HepG2 (cell line): Measurements from ENCODE around the gene LEPR. TPM values are rescaled to one million over a fixed set of nuclear protein-coding genes. Genes with fewer than 3 reads are reported as not detected.

Source experiments
- ELF4 ChIP-seq: sonication (generic); formaldehyde crosslinking; IDR thresholded peaks from 2 replicates; pipeline ENCODE4 v1.5.0; 2020; ENCODE audit warnings: missing genetic modification reagents, mild to moderate bottlenecking, moderate library complexity, borderline replicate concordance
- IRF1 ChIP-seq: sonication (generic); formaldehyde crosslinking; IDR thresholded peaks from 2 replicates; pipeline ENCODE4 v1.4.0; 2020; ENCODE audit warnings: low read depth, mild to moderate bottlenecking, missing genetic modification reagents
- KDM5A ChIP-seq: fragments of 200-600 bp; sonication (generic); IDR thresholded peaks from 2 replicates; pipeline ENCODE4 v1.7.0; 2018; ENCODE audit warnings: antibody characterized with exemption, mild to moderate bottlenecking, low read length, borderline replicate concordance
- MAFK ChIP-seq, 2 experiments: IDR thresholded peaks in 1 of 2; conservative IDR thresholded peaks in 1 of 2; 2 replicates each; pipeline ENCODE4 v1.6.1; 2011; ENCODE audit warnings: improper control_type of control experiment in 2 of 2, low read length in 2 of 2
- MTERF4 ChIP-seq: sonication (generic); formaldehyde crosslinking; IDR thresholded peaks from 2 replicates; pipeline ENCODE4 v1.8.0; 2023; ENCODE audit warnings: mild to moderate bottlenecking, missing genetic modification reagents
- NR2F6 ChIP-seq, 2 experiments: IDR thresholded peaks; 2 replicates each; pipeline ENCODE4 v1.6.1; 2016; ENCODE audit warnings: antibody characterized with exemption in 1 of 2, mild to moderate bottlenecking in 1 of 2
- PCBP1 ChIP-seq: fragments of 200-400 bp; formaldehyde crosslinking; IDR thresholded peaks from 2 replicates; pipeline ENCODE4 v1.6.1; 2017; ENCODE audit warnings: mild to moderate bottlenecking, low read depth, low read length, borderline replicate concordance
- SMC3 ChIP-seq: IDR thresholded peaks from 2 replicates; pipeline ENCODE4 v1.6.1; 2011; ENCODE audit warnings: low read length, improper control_type of control experiment
- SOX13 ChIP-seq, 3 experiments: fragments of 450-650 bp in 1 of 3; sonication (generic) in 1 of 3; formaldehyde crosslinking in 1 of 3; IDR thresholded peaks in 2 of 3; conservative IDR thresholded peaks in 1 of 3; 2 replicates each; pipeline versions ENCODE4 v1.5.0 to v1.6.1; 2016 to 2020; ENCODE audit warnings: antibody characterized with exemption in 1 of 3, mild to moderate bottlenecking in 1 of 3, missing compliant biosample characterization in 1 of 3, missing genetic modification reagents in 1 of 3, moderate library complexity in 1 of 3
- TBX3 ChIP-seq: fragments of 450-650 bp; IDR thresholded peaks from 2 replicates; pipeline ENCODE4 v1.6.1; 2017; ENCODE audit warnings: antibody characterized with exemption, mild to moderate bottlenecking, inconsistent platforms, borderline replicate concordance
- TEAD2 ChIP-seq: sonication (generic); formaldehyde crosslinking; IDR thresholded peaks from 2 replicates; pipeline ENCODE4 v1.9.0; 2021; ENCODE audit warnings: missing genetic modification reagents
- TRIM22 ChIP-seq: fragments of 450-650 bp; IDR thresholded peaks from 2 replicates; pipeline ENCODE4 v1.6.1; 2017
- ZBTB7A ChIP-seq: sonication (generic); formaldehyde crosslinking; IDR thresholded peaks from 2 replicates; pipeline ENCODE4 v1.8.0; 2022; ENCODE audit warnings: mild to moderate bottlenecking, missing genetic modification reagents
- ZFP36 ChIP-seq: fragments of 150-350 bp; IDR thresholded peaks from 2 replicates; pipeline ENCODE4 v1.6.1; 2018; ENCODE audit warnings: borderline replicate concordance, low read length, low read depth; ENCODE audit not compliant: partially characterized antibody
- ZMYM2 ChIP-seq: sonication (generic); formaldehyde crosslinking; IDR thresholded peaks from 2 replicates; pipeline ENCODE4 v1.8.0; 2022; ENCODE audit warnings: mild to moderate bottlenecking, missing genetic modification reagents
- ZMYM3 ChIP-seq: sonication (generic); formaldehyde crosslinking; IDR thresholded peaks from 2 replicates; pipeline ENCODE4 v1.5.1; 2020; ENCODE audit warnings: mild to moderate bottlenecking, missing genetic modification reagents
- ZNF512 ChIP-seq: sonication (generic); formaldehyde crosslinking; IDR thresholded peaks from 2 replicates; pipeline ENCODE4 v1.4.0; 2020; ENCODE audit warnings: mild to moderate bottlenecking, missing genetic modification reagents
- ZNF552 ChIP-seq: sonication (generic); formaldehyde crosslinking; IDR thresholded peaks from 2 replicates; pipeline ENCODE4 v1.9.0; 2022; ENCODE audit warnings: missing genetic modification reagents, mild to moderate bottlenecking, borderline replicate concordance
- ZZZ3 ChIP-seq: sonication (generic); formaldehyde crosslinking; IDR thresholded peaks from 2 replicates; pipeline ENCODE4 v1.4.0; 2020; ENCODE audit warnings: missing genetic modification reagents, mild to moderate bottlenecking, borderline replicate concordance
- polyA plus RNA-seq, 8 experiments: library from polyadenylated mRNA; depleted of rRNA in 3 of 8; stranded (reverse) in 7 of 8; unstranded in 1 of 8; fragments of >200 nt; fragmentation: Illumina TruSeq in 4 of 8; extraction: Trizol in 4 of 8; gene quantifications; 2 replicates each; pipeline versions ENCODE4 v1.2.1 to v1.2.3, GENCODE V29; 2011 to 2016; ENCODE audit warnings: low read depth in 4 of 8, missing spikeins in 1 of 8, mixed read lengths in 1 of 8; ENCODE audit not compliant: insufficient read depth in 1 of 8
- total RNA-seq, 5 experiments: library from RNA; depleted of rRNA; stranded (reverse); fragments of >200 nt; fragmentation: Illumina TruSeq; extraction: Trizol; gene quantifications; 2 replicates each; pipeline ENCODE4 v1.2.3, GENCODE V29; 2016; ENCODE audit warnings: low read depth in 1 of 5

LEPR gene
- total and polyA plus RNA-seq, 2 of the 13 experiments (the other 11 are each of a cell fraction or from before 2014, with no cell fraction given): 0.60 to 1.7 TPM

GRCh38 chr1:65449214-65449823, 28.9 kb downstream of the LEPR start (continued):
- no peak for TF ChIP-seq PCBP1
- no peak for TF ChIP-seq ZZZ3 (CRISPR knock-in tag)
- no peak for TF ChIP-seq ZBTB7A (CRISPR knock-in tag)
- TF ChIP-seq MTERF4 (CRISPR knock-in tag): no peak
- peak; percentile 23; the same call in 1 of the 2 replicates for TF ChIP-seq SMC3
- TF ChIP-seq MAFK (conservative IDR thresholded peaks at IDR 0.05 in 1 of 2, IDR thresholded peaks at IDR 0.05 in 1 of 2; ENCODE audit: low read length in 2 of 2): 0 out of 4 replicates have a peak, but pooled peaks of 1 of the 2 experiments have one; percentile 3
- no peak for TF ChIP-seq SOX13 (IDR thresholded peaks at IDR 0.05)
- no peak for TF ChIP-seq SOX13 (CRISPR knock-in tag; conservative IDR thresholded peaks at IDR 0.05 in 1 of 2, IDR thresholded peaks at IDR 0.05 in 1 of 2)
- no peak for TF ChIP-seq IRF1 (CRISPR knock-in tag)
- TF ChIP-seq ELF4: no peak
- TF ChIP-seq TEAD2 (CRISPR knock-in tag): no peak
- TF ChIP-seq ZNF552 (CRISPR knock-in tag): no peak
- TF ChIP-seq ZFP36: no peak
- TF ChIP-seq ZMYM3: no peak
- no peak for TF ChIP-seq TBX3
- TF ChIP-seq ZMYM2 (CRISPR knock-in tag): no peak
- no peak for TF ChIP-seq TRIM22
- TF ChIP-seq KDM5A: no peak
- no peak for TF ChIP-seq NR2F6 (IDR thresholded peaks at IDR 0.05)
- no peak for TF ChIP-seq NR2F6 (CRISPR knock-in tag; IDR thresholded peaks at IDR 0.05)
- no peak for TF ChIP-seq ZNF512 (CRISPR knock-in tag)
